Endothelial cell of umbilical vein (primary cell): ENCODE measurements around the gene LRRC8D. TPM values are rescaled to one million over a fixed set of nuclear protein-coding genes. Genes with fewer than 3 reads are reported as not detected.

Source experiments
- BruUV-seq: library from RNA; stranded (reverse); fragments of 400-500 nt; replicated peaks from 2 replicates; lab custom pipeline; 2021; lab: Mats Ljungman, UMichigan
- CTCF ChIA-PET: fragments of 300-600, 350-600 bp; sonication (Branson Sonifier 250); formaldehyde crosslinking; loops from one replicate; lab custom pipeline; 2021; ENCODE audit warnings: antibody characterized with exemption, inconsistent platforms; lab: Charles Lee
- POLR2A ChIA-PET: fragments of 300-600, 350-600 bp; sonication (Branson Sonifier 250); formaldehyde crosslinking; loops from one replicate; lab custom pipeline; 2021; ENCODE audit warnings: antibody characterized with exemption, inconsistent platforms; lab: Charles Lee
- DNase-seq: peaks from one replicate; pipeline ENCODE4 v3.0.0-alpha.2; 2011; ENCODE audit warnings: low read depth, low spot score
- FAIRE-seq: peaks from 2 replicates; lab custom pipeline; 2011; peaks lifted over from hg19 to GRCh38; lab: Jason Lieb, UNC
- H2AFZ ChIP-seq: 2 replicates; pipeline ENCODE4 v1.6.0; 2012; ENCODE audit warnings: low read depth, low read length, control low read depth, inconsistent platforms
- H3K27ac ChIP-seq: 2 replicates; pipeline ENCODE4 v1.5.1; 2011; ENCODE audit warnings: low read depth, mild to moderate bottlenecking, control low read depth, low read length, moderate library complexity; ENCODE audit not compliant: insufficient read depth
- H3K27me3 ChIP-seq, 2 experiments: 2 replicates each; pipeline versions ENCODE4 v1.6.0 to v1.6.1; 2011; ENCODE audit warnings: low read length in 2 of 2, mixed read lengths in 1 of 2; ENCODE audit not compliant: control insufficient read depth in 2 of 2, insufficient read depth in 2 of 2
- H3K36me3 ChIP-seq, 2 experiments: 2 replicates in 1 of 2; 3 replicates in 1 of 2; pipeline ENCODE4 v1.5.1; 2011; ENCODE audit warnings: low read length in 2 of 2, mild to moderate bottlenecking in 1 of 2, moderate library complexity in 1 of 2; ENCODE audit not compliant: control insufficient read depth in 2 of 2, insufficient read depth in 2 of 2; ENCODE audit errors: extremely low read depth in 1 of 2
- H3K4me1 ChIP-seq: 3 replicates; pipeline ENCODE4 v1.5.1; 2011; ENCODE audit warnings: mild to moderate bottlenecking, low read length; ENCODE audit not compliant: control insufficient read depth, insufficient read depth; ENCODE audit errors: extremely low read depth
- H3K4me2 ChIP-seq: 2 replicates; pipeline ENCODE4 v1.6.1; 2011; ENCODE audit warnings: low read length, control low read depth, mixed read lengths; ENCODE audit not compliant: insufficient read depth
- H3K4me3 ChIP-seq, 3 experiments: fragments of 200-600 bp in 1 of 3; sonication (generic), shearing (Covaris generic) in 1 of 3; replicated peaks in 1 of 3; 2 replicates each; pipeline ENCODE4 v1.5.1; 2011 to 2016; ENCODE audit warnings: control low read depth in 3 of 3, low read length in 3 of 3, mild to moderate bottlenecking in 2 of 3, inconsistent platforms in 1 of 3, low read depth in 1 of 3, moderate library complexity in 1 of 3; ENCODE audit not compliant: insufficient read depth in 1 of 3
- H3K79me2 ChIP-seq: 2 replicates; pipeline ENCODE4 v1.6.0; 2012; ENCODE audit warnings: low read length, inconsistent platforms; ENCODE audit not compliant: control insufficient read depth, insufficient read depth
- H3K9ac ChIP-seq: replicated peaks from 2 replicates; pipeline ENCODE3; 2011; ENCODE audit warnings: low read length, control low read depth; ENCODE audit not compliant: insufficient read depth; ENCODE audit errors: extremely low read depth
- H3K9me1 ChIP-seq: replicated peaks from 3 replicates; pipeline ENCODE4 v1.6.0; 2011; ENCODE audit warnings: mild to moderate bottlenecking, low read length; ENCODE audit not compliant: control insufficient read depth, insufficient read depth; ENCODE audit errors: extremely low read depth
- H3K9me3 ChIP-seq: replicated peaks from 2 replicates; pipeline ENCODE4 v1.5.1; 2012; ENCODE audit warnings: low read length, inconsistent platforms; ENCODE audit not compliant: control insufficient read depth, insufficient read depth
- H4K20me1 ChIP-seq: replicated peaks from 2 replicates; pipeline ENCODE3; 2011; ENCODE audit warnings: mild to moderate bottlenecking, low read length; ENCODE audit not compliant: control insufficient read depth, insufficient read depth; ENCODE audit errors: extremely low read depth
- CTCF ChIP-seq, 2 donors: IDR thresholded peaks; 1 replicate in 1 of 2; 2 replicates in 1 of 2; pipeline ENCODE4 v1.5.1; 2011; ENCODE audit warnings: low read length in 2 of 2, mild to moderate bottlenecking in 2 of 2, moderate library complexity in 2 of 2, control low read depth in 1 of 2, inconsistent platforms in 1 of 2, low read depth in 1 of 2; ENCODE audit not compliant: insufficient read depth in 1 of 2; ENCODE audit errors: extremely low read depth in 1 of 2
- EZH2 ChIP-seq: IDR thresholded peaks from 2 replicates; pipeline ENCODE4 v1.6.1; 2012; ENCODE audit warnings: borderline replicate concordance, low read depth, mild to moderate bottlenecking, moderate library complexity, low read length, inconsistent platforms; ENCODE audit not compliant: severe bottlenecking
- FOS ChIP-seq: IDR thresholded peaks from 2 replicates; pipeline ENCODE4 v1.6.1; 2011; ENCODE audit warnings: mild to moderate bottlenecking, low read length, moderate library complexity, borderline replicate concordance; ENCODE audit not compliant: insufficient read depth
- GATA2 ChIP-seq: IDR thresholded peaks from 2 replicates; pipeline ENCODE4 v1.7.0; 2011; ENCODE audit warnings: low read depth, mild to moderate bottlenecking, moderate library complexity, mixed read lengths, low read length; ENCODE audit not compliant: insufficient read length, insufficient read depth
- JUN ChIP-seq: IDR thresholded peaks from 2 replicates; pipeline ENCODE4 v1.6.1; 2011; ENCODE audit warnings: borderline replicate concordance, low read depth; ENCODE audit not compliant: insufficient read length, insufficient read depth
- MAX ChIP-seq: IDR thresholded peaks from 2 replicates; pipeline ENCODE4 v1.6.1; 2011; ENCODE audit not compliant: insufficient read depth, insufficient read length
- MYC ChIP-seq: IDR thresholded peaks from one replicate; pipeline ENCODE4 v1.6.1; 2011; ENCODE audit warnings: mild to moderate bottlenecking, low read depth, low read length
- POLR2A ChIP-seq: IDR thresholded peaks from 2 replicates; pipeline ENCODE4 v1.6.1; 2012; ENCODE audit warnings: low read depth, mild to moderate bottlenecking, control low read depth, low read length
- POLR2AphosphoS5 ChIP-seq: IDR thresholded peaks from 2 replicates; pipeline ENCODE4 v1.6.1; 2012; ENCODE audit warnings: low read depth, mild to moderate bottlenecking, control low read depth, low read length, moderate library complexity; ENCODE audit not compliant: insufficient read depth
- dilution Hi-C: fragments of 300-500 bp; cut with MboI; formaldehyde crosslinking; loops from one replicate; pipeline ENCODE4 v1.15.0; 2019; ENCODE audit warnings: low sequenced_read_pairs; ENCODE audit not compliant: extremely low pct_ligation_motif_present
- intact Hi-C: fragments of 100-400 bp; cut with micrococcal nuclease; formaldehyde crosslinking; loops from one replicate; pipeline ENCODE4 v1.10.0; 2022
- polyA plus RNA-seq, 4 experiments: library from polyadenylated mRNA; depleted of rRNA in 3 of 4; stranded (reverse) in 3 of 4; unstranded in 1 of 4; fragments of >200 nt; gene quantifications; 2 replicates each; pipeline versions ENCODE4 v1.2.1 to v1.2.3, GENCODE V29; 2011 to 2012; ENCODE audit warnings: missing spikeins in 1 of 4
- total RNA-seq: library from RNA; stranded (reverse); gene quantifications from 2 replicates; pipeline ENCODE4 v1.2.3, GENCODE V29; 2021

The LRRC8D gene
- total and polyA plus RNA-seq, 2 donors (not counting 3 experiments of a cell fraction or from before 2014, with no cell fraction given): 31.9 to 37.7 TPM

- intact Hi-C loops: no loop called here
- H3K4me3 ChIP-seq: no peak overlapping the region
- CTCF ChIA-PET: interaction anchor here (0.6 to 2.0 kb wide), 6 partner anchors 9 to 189 kb away, joined by 3 to 10 read pairs (median 3); no protein-coding TSS in a partner anchor
Observed at GRCh38 chr1:89951766-89952604, 131.2 kb downstream of the LRRC8D start.

More at GRCh38 chr1:89951766-89952604, 131.2 kb downstream of the LRRC8D start:
- peaks cover 5% of the 10 kb centered on the region for H3K4me1 ChIP-seq
- POLR2A ChIA-PET: no interaction called here
- no TSS peak for BruUV-seq
- FAIRE-seq: no peak
- dilution Hi-C loops: no loop called here
- no peaks in the 10 kb centered on the region for H3K9me3 ChIP-seq
- TF ChIP-seq CTCF (IDR thresholded peaks at IDR 0.05; ENCODE audit: extremely low read depth in 1 of 2, insufficient read depth in 1 of 2, low read depth in 1 of 2, low read length in 2 of 2) (no peak), EZH2 (no peak), MAX (no peak), MYC (no peak), FOS (no peak), GATA2 (no peak), POLR2AphosphoS5 (no peak), JUN (no peak), POLR2A (no peak)
- no peaks in the 10 kb centered on the region for H4K20me1 ChIP-seq
- no peak overlapping the region for H3K27ac ChIP-seq
- H3K79me2 ChIP-seq: no peaks in the 10 kb centered on the region
- DNase-seq: no peak
- H2AFZ ChIP-seq: no peak overlapping the region
- no peaks in the 10 kb centered on the region for H3K9me1 ChIP-seq
- H3K4me2 ChIP-seq: no peak overlapping the region
- no peak overlapping the region for H3K9ac ChIP-seq
- no peaks in the 10 kb centered on the region for H3K27me3 ChIP-seq
- H3K36me3 ChIP-seq: no peaks in the 10 kb centered on the region
